HEK293 (cell line): ENCODE results near the gene CLP1.

Experiments
- CTCF ChIP-seq: fragments of 450-650 bp; formaldehyde crosslinking; IDR thresholded peaks from 2 replicates; pipeline ENCODE4 v1.5.1; 2016; ENCODE audit warnings: missing biosample characterization, missing genetic modification characterization
- ZNF394 ChIP-seq: fragments of 450-650 bp; formaldehyde crosslinking; IDR thresholded peaks from 2 replicates; pipeline ENCODE4 v1.5.1; 2016; ENCODE audit warnings: missing biosample characterization, missing genetic modification characterization, mild to moderate bottlenecking, moderate library complexity, borderline replicate concordance
- ZNF645 ChIP-seq: fragments of 450-650 bp; formaldehyde crosslinking; IDR thresholded peaks from 2 replicates; pipeline ENCODE4; 2016; ENCODE audit warnings: missing biosample characterization, missing genetic modification characterization
- ZNF660 ChIP-seq: fragments of 450-650 bp; IDR thresholded peaks from 2 replicates; pipeline ENCODE4 v1.5.1; 2018; ENCODE audit warnings: missing biosample characterization, mild to moderate bottlenecking, missing genetic modification characterization

- TF ChIP-seq CTCF (tag by site-specific recombination) (no peak), ZNF394 (tag by site-specific recombination) (no peak), ZNF645 (tag by site-specific recombination) (no peak), ZNF660 (tag by site-specific recombination) (no peak)
These were observed 22.3 kb upstream of the CLP1 start for GRCh38 chr11:57635246-57635645.
